H1 (cell line): ENCODE measurements around the gene ACYP2. TPM values are rescaled to one million over a fixed set of nuclear protein-coding genes. Genes with fewer than 3 reads are reported as not detected.

Source experiments
- BCL11A ChIP-seq, 2 experiments: IDR thresholded peaks; one replicate each; pipeline ENCODE4 v1.6.1; 2011; ENCODE audit warnings: low read depth in 2 of 2, low read length in 2 of 2, mild to moderate bottlenecking in 2 of 2
- BRCA1 ChIP-seq: IDR thresholded peaks from 2 replicates; pipeline ENCODE4 v1.6.1; 2012; ENCODE audit warnings: low read depth, low read length, improper control_type of control experiment
- EGR1 ChIP-seq: IDR thresholded peaks from 2 replicates; pipeline ENCODE4 v1.6.1; 2011; ENCODE audit warnings: low read depth, low read length, borderline replicate concordance
- GABPA ChIP-seq: IDR thresholded peaks from 2 replicates; pipeline ENCODE4 v1.6.1; 2011; ENCODE audit warnings: mild to moderate bottlenecking, low read length, moderate library complexity, borderline replicate concordance; ENCODE audit not compliant: insufficient read depth
- HDAC6 ChIP-seq: IDR thresholded peaks from one replicate; pipeline ENCODE4 v1.7.1; 2012; ENCODE audit warnings: low read depth, mild to moderate bottlenecking, inconsistent platforms, low read length, moderate library complexity
- POLR2AphosphoS5 ChIP-seq: IDR thresholded peaks from 2 replicates; pipeline ENCODE4 v1.6.1; 2011; ENCODE audit warnings: low read depth, low read length
- SP1 ChIP-seq: IDR thresholded peaks from 2 replicates; pipeline ENCODE4 v1.6.1; 2011; ENCODE audit warnings: low read depth, low read length
- TAF7 ChIP-seq: optimal IDR thresholded peaks from 2 replicates; pipeline ENCODE3; 2011; ENCODE audit warnings: low read depth, mild to moderate bottlenecking, inconsistent platforms, low read length, moderate library complexity, borderline replicate concordance
- TCF12 ChIP-seq: IDR thresholded peaks from 2 replicates; pipeline ENCODE4 v1.6.1; 2011; ENCODE audit warnings: low read depth, mild to moderate bottlenecking, low read length
- polyA plus RNA-seq, 7 experiments: library from polyadenylated mRNA; depleted of rRNA in 3 of 7; stranded (reverse) in 5 of 7; unstranded in 2 of 7; fragments of >200 nt in 5 of 7; fragments of 200-250 nt in 2 of 7; gene quantifications; 1 replicate in 5 of 7; 2 replicates in 1 of 7; 4 replicates in 1 of 7; pipeline versions ENCODE4 v1.2.1 to v1.2.3, GENCODE V29; 2011 to 2013; ENCODE audit warnings: missing spikeins in 2 of 7, mixed read lengths in 2 of 7
- total RNA-seq: library from RNA; stranded (reverse); fragmentation: NEBNext Ultra II Directional; extraction: Animal tissue kit (Norgen Biotek cat#: 25700); gene quantifications from 2 replicates; pipeline ENCODE4 v1.2.1, GENCODE V29; 2021

ACYP2 gene
- total and polyA plus RNA-seq, 2 of the 8 experiments (the other 6 are each of a cell fraction or from before 2014, with no cell fraction given): 3.4 to 4.4 TPM

- TF ChIP-seq EGR1: no peak
- no peak for TF ChIP-seq POLR2AphosphoS5
- no peak for TF ChIP-seq SP1
- TF ChIP-seq TAF7: no peak
- no peak for TF ChIP-seq GABPA
- TF ChIP-seq HDAC6: no peak
- TF ChIP-seq BRCA1: no peak
- TF ChIP-seq BCL11A (IDR thresholded peaks at IDR 0.05; ENCODE audit: low read depth in 2 of 2, low read length in 2 of 2): no peak
- no peak for TF ChIP-seq TCF12
These were observed 140.0 kb downstream of the ACYP2 start (continued) for GRCh38 chr2:54255230-54256090.
